Measurements from ENCODE around the gene NKAIN1.

Gene NKAIN1

DNA sequence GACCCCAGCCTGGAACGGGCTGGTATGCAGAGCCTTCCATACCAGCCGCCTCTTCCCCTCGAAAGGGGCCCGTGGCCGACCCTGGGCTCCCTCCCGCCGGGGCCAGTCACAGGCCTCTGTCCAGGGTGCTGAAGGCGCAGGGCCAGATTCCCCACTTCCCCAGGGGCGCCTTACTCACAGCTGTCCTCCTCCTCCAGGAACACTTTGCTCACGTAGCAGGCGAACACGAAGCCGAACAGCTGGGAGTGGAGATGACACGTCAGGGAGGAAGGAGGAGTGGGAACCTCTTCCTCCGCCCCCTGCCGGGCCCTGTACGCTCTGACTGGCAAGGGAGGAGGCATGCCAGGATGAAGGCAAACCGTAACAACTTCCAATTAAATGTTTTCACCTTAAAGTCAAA, 57.3 kb downstream of the NKAIN1 start (continued):
- TF ChIP-seq ZNF513 (tag by site-specific recombination; IDR thresholded peaks at IDR 0.05) (peak; percentile 65; the same call in 1 of the 2 replicates), SP2 (tag by site-specific recombination; IDR thresholded peaks at IDR 0.05) (peak; percentile 42), KLF17 (tag by site-specific recombination; IDR thresholded peaks at IDR 0.05) (peak; percentile 69; the same call in 1 of the 2 replicates), KLF9 (tag by site-specific recombination; IDR thresholded peaks at IDR 0.05; ENCODE audit: low read depth) (0 out of 2 replicates have a peak, but pooled peaks have one; percentile 13), ZFHX2 (tag by site-specific recombination; conservative IDR thresholded peaks at IDR 0.05) (peak; percentile 36), ZNF629 (tag by site-specific recombination; IDR thresholded peaks at IDR 0.05) (peak; percentile 77), ZSCAN30 (tag by site-specific recombination; IDR thresholded peaks at IDR 0.05) (peak; percentile 81; the same call in 1 of the 2 replicates), ZBTB21 (tag by site-specific recombination; IDR thresholded peaks at IDR 0.05) (peak; percentile 63; the same call in 1 of the 2 replicates), ZNF10 (tag by site-specific recombination; IDR thresholded peaks at IDR 0.05) (0 out of 2 replicates have a peak, but pooled peaks have one; percentile 33), ZNF658 (tag by site-specific recombination; IDR thresholded peaks at IDR 0.05) (no peak), KLF16 (tag by site-specific recombination; IDR thresholded peaks at IDR 0.05) (peak; percentile 33; the same call in 1 of the 2 replicates), ZNF248 (tag by site-specific recombination; IDR thresholded peaks at IDR 0.05) (no peak), GLIS1 (tag by site-specific recombination; IDR thresholded peaks at IDR 0.05) (peak; percentile 47; the same call in 1 of the 2 replicates), IKZF3 (tag by site-specific recombination; IDR thresholded peaks at IDR 0.05) (0 out of 2 replicates have a peak, but pooled peaks have one; percentile 11), ZBTB17 (tag by site-specific recombination; IDR thresholded peaks at IDR 0.05) (peak; percentile 37; the same call in 1 of the 2 replicates), ZXDB (tag by site-specific recombination; IDR thresholded peaks at IDR 0.05) (peak; percentile 91), REPIN1 (tag by site-specific recombination; IDR thresholded peaks at IDR 0.05; ENCODE audit: low read depth) (no peak), ZNF518A (tag by site-specific recombination; conservative IDR thresholded peaks at IDR 0.05; ENCODE audit: low read depth) (no peak), ZNF707 (tag by site-specific recombination; IDR thresholded peaks at IDR 0.05) (no peak)
- TF ChIP-seq, protein P1, sequence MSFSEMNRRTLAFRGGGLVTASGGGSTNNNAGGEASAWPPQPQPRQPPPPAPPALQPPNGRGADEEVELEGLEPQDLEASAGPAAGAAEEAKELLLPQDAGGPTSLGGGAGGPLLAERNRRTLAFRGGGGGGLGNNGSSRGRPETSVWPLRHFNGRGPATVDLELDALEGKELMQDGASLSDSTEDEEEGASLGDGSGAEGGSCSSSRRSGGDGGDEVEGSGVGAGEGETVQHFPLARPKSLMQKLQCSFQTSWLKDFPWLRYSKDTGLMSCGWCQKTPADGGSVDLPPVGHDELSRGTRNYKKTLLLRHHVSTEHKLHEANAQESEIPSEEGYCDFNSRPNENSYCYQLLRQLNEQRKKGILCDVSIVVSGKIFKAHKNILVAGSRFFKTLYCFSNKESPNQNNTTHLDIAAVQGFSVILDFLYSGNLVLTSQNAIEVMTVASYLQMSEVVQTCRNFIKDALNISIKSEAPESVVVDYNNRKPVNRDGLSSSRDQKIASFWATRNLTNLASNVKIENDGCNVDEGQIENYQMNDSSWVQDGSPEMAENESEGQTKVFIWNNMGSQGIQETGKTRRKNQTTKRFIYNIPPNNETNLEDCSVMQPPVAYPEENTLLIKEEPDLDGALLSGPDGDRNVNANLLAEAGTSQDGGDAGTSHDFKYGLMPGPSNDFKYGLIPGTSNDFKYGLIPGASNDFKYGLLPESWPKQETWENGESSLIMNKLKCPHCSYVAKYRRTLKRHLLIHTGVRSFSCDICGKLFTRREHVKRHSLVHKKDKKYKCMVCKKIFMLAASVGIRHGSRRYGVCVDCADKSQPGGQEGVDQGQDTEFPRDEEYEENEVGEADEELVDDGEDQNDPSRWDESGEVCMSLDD (tag by site-specific recombination; IDR thresholded peaks at IDR 0.05), result peak; percentile 70
- TF ChIP-seq, protein P2, sequence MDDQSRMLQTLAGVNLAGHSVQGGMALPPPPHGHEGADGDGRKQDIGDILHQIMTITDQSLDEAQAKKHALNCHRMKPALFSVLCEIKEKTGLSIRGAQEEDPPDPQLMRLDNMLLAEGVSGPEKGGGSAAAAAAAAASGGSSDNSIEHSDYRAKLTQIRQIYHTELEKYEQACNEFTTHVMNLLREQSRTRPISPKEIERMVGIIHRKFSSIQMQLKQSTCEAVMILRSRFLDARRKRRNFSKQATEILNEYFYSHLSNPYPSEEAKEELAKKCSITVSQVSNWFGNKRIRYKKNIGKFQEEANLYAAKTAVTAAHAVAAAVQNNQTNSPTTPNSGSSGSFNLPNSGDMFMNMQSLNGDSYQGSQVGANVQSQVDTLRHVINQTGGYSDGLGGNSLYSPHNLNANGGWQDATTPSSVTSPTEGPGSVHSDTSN (CRISPR knock-in tag; IDR thresholded peaks at IDR 0.05), result peak; percentile 77
- TF ChIP-seq, protein P3, sequence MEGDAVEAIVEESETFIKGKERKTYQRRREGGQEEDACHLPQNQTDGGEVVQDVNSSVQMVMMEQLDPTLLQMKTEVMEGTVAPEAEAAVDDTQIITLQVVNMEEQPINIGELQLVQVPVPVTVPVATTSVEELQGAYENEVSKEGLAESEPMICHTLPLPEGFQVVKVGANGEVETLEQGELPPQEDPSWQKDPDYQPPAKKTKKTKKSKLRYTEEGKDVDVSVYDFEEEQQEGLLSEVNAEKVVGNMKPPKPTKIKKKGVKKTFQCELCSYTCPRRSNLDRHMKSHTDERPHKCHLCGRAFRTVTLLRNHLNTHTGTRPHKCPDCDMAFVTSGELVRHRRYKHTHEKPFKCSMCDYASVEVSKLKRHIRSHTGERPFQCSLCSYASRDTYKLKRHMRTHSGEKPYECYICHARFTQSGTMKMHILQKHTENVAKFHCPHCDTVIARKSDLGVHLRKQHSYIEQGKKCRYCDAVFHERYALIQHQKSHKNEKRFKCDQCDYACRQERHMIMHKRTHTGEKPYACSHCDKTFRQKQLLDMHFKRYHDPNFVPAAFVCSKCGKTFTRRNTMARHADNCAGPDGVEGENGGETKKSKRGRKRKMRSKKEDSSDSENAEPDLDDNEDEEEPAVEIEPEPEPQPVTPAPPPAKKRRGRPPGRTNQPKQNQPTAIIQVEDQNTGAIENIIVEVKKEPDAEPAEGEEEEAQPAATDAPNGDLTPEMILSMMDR (tag by site-specific recombination; IDR thresholded peaks at IDR 0.05), result peak; percentile 69

All from HEK293 (cell line).